OCI-LY1 (cell line): Measurements from ENCODE around the gene MLLT3.

Experiments
- CTCF ChIP-seq: fragments of 200-600 bp; sonication (generic), shearing (Covaris generic); IDR thresholded peaks from 2 replicates; pipeline ENCODE4 v1.5.1; 2017; ENCODE audit warnings: mild to moderate bottlenecking, antibody characterized with exemption, low read length, moderate library complexity, mixed read lengths
- EZH2 ChIP-seq: fragments of 200-600 bp; sonication (generic), shearing (Covaris generic); IDR thresholded peaks from 2 replicates; pipeline ENCODE4 v1.8.0; 2017; ENCODE audit warnings: borderline replicate concordance, mixed run types, mild to moderate bottlenecking, antibody characterized with exemption, low read length, moderate library complexity, mixed read lengths

DNA sequence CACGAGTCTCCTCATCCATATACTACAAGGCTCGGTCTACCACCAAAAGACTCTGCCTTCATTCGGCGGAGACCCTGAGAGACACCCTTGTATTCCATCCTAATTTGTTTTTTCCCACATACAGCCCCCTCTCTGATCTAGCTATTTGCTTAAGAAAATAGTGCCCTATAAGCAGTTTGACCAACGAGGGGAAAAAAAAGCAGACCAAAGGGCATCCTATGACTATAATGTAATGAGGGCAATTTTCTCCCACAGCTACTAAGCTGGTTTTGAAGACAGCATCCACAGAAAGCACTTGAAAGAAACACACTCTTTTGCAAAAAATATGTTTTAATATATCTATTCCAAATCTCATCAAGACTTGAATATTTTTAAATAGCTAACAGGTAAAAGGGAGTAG, 147.8 kb downstream of the MLLT3 start:
- no peak for TF ChIP-seq CTCF
- no peak for TF ChIP-seq EZH2
